Natural killer cell (primary cell): ENCODE measurements around the gene ATXN2. TPM values are rescaled to one million over a fixed set of nuclear protein-coding genes. Genes with fewer than 3 reads are reported as not detected.

ENCODE experiments used
- ATAC-seq, 3 donors: fragments of 150-1000 bp in 2 of 3; fragments of 200-7000 bp in 1 of 3; cut with Tn5 transposase; 1 replicate in 1 of 3; 2 replicates in 2 of 3; pipeline ENCODE4 v1.10.0; 2021; ENCODE audit warnings: mild to moderate bottlenecking in 2 of 3, moderate library complexity in 2 of 3
- DNase-seq, 2 donors: peaks; one replicate each; pipeline versions ENCODE4 v3.0.0 to v3.0.0-alpha.2; 2013 to 2021; ENCODE audit warnings: mixed read lengths in 1 of 2
- H3K27ac ChIP-seq: one replicate; pipeline ENCODE4 v1.5.1; 2013; ENCODE audit warnings: mild to moderate bottlenecking, low read length
- H3K27me3 ChIP-seq: one replicate; pipeline ENCODE4 v1.6.1; 2013; ENCODE audit warnings: low read length; ENCODE audit not compliant: control insufficient read depth, insufficient read depth
- H3K36me3 ChIP-seq: one replicate; pipeline ENCODE4 v1.6.1; 2013; ENCODE audit warnings: low read length; ENCODE audit not compliant: control insufficient read depth, insufficient read depth
- H3K4me1 ChIP-seq: one replicate; pipeline ENCODE4 v1.6.1; 2013; ENCODE audit warnings: low read length; ENCODE audit not compliant: control insufficient read depth, insufficient read depth
- H3K4me3 ChIP-seq: one replicate; pipeline ENCODE4 v1.5.1; 2013; ENCODE audit warnings: low read length
- H3K9me3 ChIP-seq: one replicate; pipeline ENCODE4 v1.6.1; 2013; ENCODE audit warnings: low read length; ENCODE audit not compliant: control insufficient read depth, insufficient read depth
- H3K27ac Mint-ChIP-seq, 2 donors: one replicate each; pipeline ENCODE4 v1.8.0; 2022; ENCODE audit warnings: mild to moderate bottlenecking in 2 of 2, mixed read lengths in 2 of 2, moderate library complexity in 1 of 2
- H3K27me3 Mint-ChIP-seq, 2 donors: one replicate each; pipeline ENCODE4 v1.8.0; 2022; ENCODE audit warnings: low read depth in 2 of 2, mixed read lengths in 2 of 2
- H3K36me3 Mint-ChIP-seq: one replicate; pipeline ENCODE4 v1.8.0; 2022; ENCODE audit warnings: mixed read lengths
- H3K4me1 Mint-ChIP-seq, 2 donors: one replicate each; pipeline ENCODE4 v1.8.0; 2022; ENCODE audit warnings: mixed read lengths in 2 of 2
- H3K4me3 Mint-ChIP-seq: one replicate; pipeline ENCODE4 v1.8.0; 2022; ENCODE audit warnings: mild to moderate bottlenecking, moderate library complexity, mixed read lengths
- H3K9me3 Mint-ChIP-seq, 2 donors: one replicate each; pipeline ENCODE4 v1.8.0; 2022; ENCODE audit warnings: mixed read lengths in 2 of 2
- WGBS: methylation state at CpG from one replicate; pipeline ENCODE4 v1.1.7; 2013; ENCODE audit warnings: missing lambda C conversion rate; ENCODE audit not compliant: insufficient coverage; 5-methylcytosine and 5-hydroxymethylcytosine counted together
- intact Hi-C: fragments of 100-400 bp; cut with micrococcal nuclease; formaldehyde crosslinking; loops from one replicate; pipeline ENCODE4 v1.14.2; 2022
- total RNA-seq, 4 donors: library from RNA; stranded (reverse); fragments of 120-200 nt in 1 of 4; gene quantifications; one replicate each; pipeline versions ENCODE4 v1.2.3 to v1.2.4, GENCODE V29; 2013 to 2022
- TF ChIP-seq, protein P1 (sequence below): fragments of 200-600 bp; IDR thresholded peaks from one replicate; pipeline ENCODE4 v1.8.0; 2022; ENCODE audit warnings: antibody characterized with exemption

ATXN2 gene
- total RNA-seq, 3 donors from 2014 or later (not counting 1 experiment from before 2014, with no cell fraction given), result 44.9 to 56.5 (median 51.5) TPM

DNA sequence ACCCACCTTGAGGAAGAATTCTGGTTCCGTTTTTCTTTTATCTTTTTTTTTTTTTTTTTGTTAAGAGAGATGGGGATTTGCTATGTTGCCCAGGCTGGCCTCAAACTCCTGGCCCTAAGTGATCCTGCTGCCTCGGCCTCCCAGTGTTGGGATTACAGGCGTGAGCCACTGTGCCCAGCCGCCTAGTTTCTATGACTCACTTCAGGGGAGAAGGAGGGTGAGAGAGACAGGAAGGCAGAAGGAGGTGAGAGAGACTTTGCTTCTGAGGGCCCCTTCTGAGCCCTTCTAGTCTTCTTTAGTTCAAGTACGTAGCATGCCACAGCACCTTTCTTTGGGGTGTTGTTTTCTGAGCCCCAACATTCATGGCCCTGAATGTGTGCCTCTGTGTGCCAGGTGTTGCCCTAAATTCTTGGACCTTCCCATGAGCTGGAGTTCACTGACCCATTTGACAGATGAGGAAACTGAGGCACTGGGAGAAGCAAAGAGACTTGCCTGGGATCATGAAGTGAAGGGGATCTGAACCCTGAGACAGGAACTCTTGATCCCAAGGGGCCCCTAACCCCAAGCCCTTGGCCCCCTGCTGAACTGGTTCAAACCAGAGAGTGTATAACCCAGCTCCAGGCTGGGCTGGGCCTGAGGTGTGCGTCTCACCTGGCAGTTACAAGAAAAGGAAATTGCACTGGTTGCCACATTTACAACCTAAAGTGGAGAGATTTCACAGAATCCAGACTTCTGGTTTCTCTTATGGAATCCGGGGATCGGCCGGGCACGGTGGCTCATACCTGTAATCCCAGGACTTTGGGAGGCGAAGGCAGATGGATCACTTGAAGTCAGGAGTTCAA, 172.6 kb downstream of the ATXN2 start:
- H3K36me3 Mint-ChIP-seq, result no peaks in the 10 kb centered on the region
- DNase-seq, result peak; percentile 32 to 70
- H3K4me3 Mint-ChIP-seq, result peak overlapping the region; percentile 77
- peak overlapping the region; percentile 80 for H3K27ac ChIP-seq
- intact Hi-C loops, result no loop called here
- H3K4me3 ChIP-seq, result no peak overlapping the region
- peaks cover 59 to 67% of the 10 kb centered on the region in 2 donors for H3K4me1 Mint-ChIP-seq
- no peaks in the 10 kb centered on the region for H3K27me3 ChIP-seq
- ATAC-seq, result peak; percentile 24 to 47 (median 28)
- no peaks in the 10 kb centered on the region for H3K9me3 Mint-ChIP-seq
- H3K27me3 Mint-ChIP-seq, result no peaks in the 10 kb centered on the region
- WGBS, result 58% methylated on average over 11 of the region's 11 CpGs
- peak overlapping the region; percentile 96 to 100 for H3K27ac Mint-ChIP-seq
- H3K9me3 ChIP-seq, result no peaks in the 10 kb centered on the region
- TF ChIP-seq, protein P1, sequence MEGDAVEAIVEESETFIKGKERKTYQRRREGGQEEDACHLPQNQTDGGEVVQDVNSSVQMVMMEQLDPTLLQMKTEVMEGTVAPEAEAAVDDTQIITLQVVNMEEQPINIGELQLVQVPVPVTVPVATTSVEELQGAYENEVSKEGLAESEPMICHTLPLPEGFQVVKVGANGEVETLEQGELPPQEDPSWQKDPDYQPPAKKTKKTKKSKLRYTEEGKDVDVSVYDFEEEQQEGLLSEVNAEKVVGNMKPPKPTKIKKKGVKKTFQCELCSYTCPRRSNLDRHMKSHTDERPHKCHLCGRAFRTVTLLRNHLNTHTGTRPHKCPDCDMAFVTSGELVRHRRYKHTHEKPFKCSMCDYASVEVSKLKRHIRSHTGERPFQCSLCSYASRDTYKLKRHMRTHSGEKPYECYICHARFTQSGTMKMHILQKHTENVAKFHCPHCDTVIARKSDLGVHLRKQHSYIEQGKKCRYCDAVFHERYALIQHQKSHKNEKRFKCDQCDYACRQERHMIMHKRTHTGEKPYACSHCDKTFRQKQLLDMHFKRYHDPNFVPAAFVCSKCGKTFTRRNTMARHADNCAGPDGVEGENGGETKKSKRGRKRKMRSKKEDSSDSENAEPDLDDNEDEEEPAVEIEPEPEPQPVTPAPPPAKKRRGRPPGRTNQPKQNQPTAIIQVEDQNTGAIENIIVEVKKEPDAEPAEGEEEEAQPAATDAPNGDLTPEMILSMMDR, result no peak
- H3K4me1 ChIP-seq, result peaks cover 77% of the 10 kb centered on the region
- H3K36me3 ChIP-seq, result peaks cover 5% of the 10 kb centered on the region

DNA sequence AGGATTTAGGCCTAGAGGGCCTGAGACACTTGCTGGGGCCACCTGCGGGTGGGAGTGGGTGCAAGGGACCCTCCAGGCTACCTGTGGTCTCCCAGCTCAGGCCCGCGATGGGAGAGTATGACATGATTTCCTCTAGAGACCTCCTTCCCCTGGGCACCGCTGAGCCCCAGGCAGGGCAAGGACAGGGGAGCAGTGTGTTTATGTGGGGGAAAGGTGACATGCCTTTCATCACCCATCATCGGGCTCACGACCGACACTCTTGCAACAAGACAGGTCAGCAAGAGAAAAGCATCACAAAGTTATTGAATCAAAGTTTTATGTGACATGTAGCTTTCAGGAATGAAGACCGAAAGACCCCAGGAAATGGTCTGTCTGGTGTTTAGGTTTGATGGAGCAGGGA, 173.5 kb downstream of the ATXN2 start:
- H3K4me3 Mint-ChIP-seq, result peak overlapping the region; percentile 77
- intact Hi-C loops, result loop anchor here (1.0 kb wide), 1 partner anchor 26 kb away; no protein-coding TSS in a partner anchor
- no peaks in the 10 kb centered on the region for H3K27me3 Mint-ChIP-seq
- no peak for ATAC-seq
- no peak overlapping the region for H3K4me3 ChIP-seq
- TF ChIP-seq, protein P1, result no peak
- H3K36me3 ChIP-seq, result peaks cover 7% of the 10 kb centered on the region
- DNase-seq, result peak in 1 of 2 donors; percentile 42
- 30% methylated on average over 7 of the region's 8 CpGs for WGBS
- no peaks in the 10 kb centered on the region for H3K9me3 ChIP-seq
- peak overlapping the region; percentile 80 for H3K27ac ChIP-seq
- H3K27me3 ChIP-seq, result no peaks in the 10 kb centered on the region
- peaks cover 68% of the 10 kb centered on the region for H3K4me1 ChIP-seq
- peak overlapping the region; percentile 96 to 100 for H3K27ac Mint-ChIP-seq
- no peaks in the 10 kb centered on the region for H3K36me3 Mint-ChIP-seq
- peaks cover 50 to 58% of the 10 kb centered on the region in 2 donors for H3K4me1 Mint-ChIP-seq
- no peaks in the 10 kb centered on the region for H3K9me3 Mint-ChIP-seq

DNA sequence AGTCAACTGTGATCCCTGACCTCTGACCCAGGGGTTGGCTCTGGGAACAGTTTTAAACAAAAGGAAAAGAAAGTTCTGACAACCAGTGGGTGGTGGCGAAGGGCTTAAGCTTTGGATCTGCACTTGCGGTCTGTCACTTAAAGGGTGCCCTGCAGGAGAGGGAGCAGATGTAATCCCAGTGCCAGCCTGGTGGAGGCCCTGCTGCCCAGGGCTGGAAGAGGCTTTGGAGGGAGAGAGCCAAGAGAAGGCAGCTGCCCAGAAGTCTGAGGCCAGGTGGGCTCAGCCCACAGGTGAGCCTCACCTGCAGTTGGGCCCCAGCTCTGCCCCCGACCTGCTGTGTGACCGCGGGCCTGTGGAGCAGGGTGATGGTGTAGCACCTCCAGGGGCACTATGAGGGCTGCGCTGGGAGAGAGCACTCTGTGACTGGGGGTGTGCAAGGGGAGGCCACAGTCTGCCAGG, 174.3 kb downstream of the ATXN2 start:
- Histone ChIP-seq H3K4me1 (peaks cover 60% of the 10 kb centered on the region), H3K27ac (peak overlapping the region; percentile 80), H3K9me3 (no peaks in the 10 kb centered on the region), H3K27me3 (no peaks in the 10 kb centered on the region), H3K4me3 (no peak overlapping the region), H3K36me3 (peaks cover 15% of the 10 kb centered on the region)
- 83% methylated on average over 6 of the region's 6 CpGs for WGBS
- Mint-ChIP-seq H3K4me1 (peaks cover 42 to 49% of the 10 kb centered on the region in 2 donors), H3K9me3 (no peaks in the 10 kb centered on the region), H3K27ac (peak overlapping the region; percentile 96 to 100), H3K36me3 (no peaks in the 10 kb centered on the region), H3K27me3 (no peaks in the 10 kb centered on the region), H3K4me3 (peak overlapping the region; percentile 64)
- ATAC-seq, result peak; percentile 27 to 35 (median 29)
- TF ChIP-seq, protein P1, result peak; percentile 16
- intact Hi-C loops, result loop anchor here (1.0 kb wide), 1 partner anchor 26 kb away; no protein-coding TSS in a partner anchor
- peak in 1 of 2 donors; percentile 53 for DNase-seq
